HepG2 (cell line): ENCODE results near the gene IL1B. TPM values are rescaled to one million over a fixed set of nuclear protein-coding genes. Genes with fewer than 3 reads are reported as not detected.

ENCODE experiments used
- ATF7-NPFF ChIP-seq: sonication (generic); formaldehyde crosslinking; IDR thresholded peaks from 2 replicates; pipeline ENCODE4 v1.8.1; 2023; ENCODE audit warnings: mild to moderate bottlenecking, low read depth, missing genetic modification reagents, moderate library complexity
- BRD4 ChIP-seq: sonication (generic); formaldehyde crosslinking; IDR thresholded peaks from 2 replicates; pipeline ENCODE4 v1.4.0; 2020; ENCODE audit warnings: missing genetic modification reagents
- DNMT1 ChIP-seq: sonication (generic); formaldehyde crosslinking; IDR thresholded peaks from 2 replicates; pipeline ENCODE4 v1.5.1; 2020; ENCODE audit warnings: mild to moderate bottlenecking, missing genetic modification reagents
- IKZF1 ChIP-seq: fragments of 450-650 bp; IDR thresholded peaks from 2 replicates; pipeline ENCODE4 v1.7.1; 2016
- IRF2 ChIP-seq: IDR thresholded peaks from 2 replicates; pipeline ENCODE4 v1.6.1; 2018; ENCODE audit warnings: missing genetic modification reagents, missing compliant biosample characterization
- ISL2 ChIP-seq: sonication (generic); formaldehyde crosslinking; IDR thresholded peaks from 2 replicates; pipeline ENCODE4 v1.5.0; 2020; ENCODE audit warnings: missing genetic modification reagents
- JUND ChIP-seq: sonication (generic); formaldehyde crosslinking; IDR thresholded peaks from 2 replicates; pipeline ENCODE4 v1.8.0; 2022; ENCODE audit warnings: mild to moderate bottlenecking, missing genetic modification reagents
- PATZ1 ChIP-seq: sonication (generic); formaldehyde crosslinking; IDR thresholded peaks from 2 replicates; pipeline ENCODE4 v1.4.0; 2020; ENCODE audit warnings: missing genetic modification reagents
- SRF ChIP-seq: IDR thresholded peaks from 2 replicates; pipeline ENCODE4 v1.6.1; 2011; ENCODE audit warnings: mild to moderate bottlenecking, low read depth, low read length, moderate library complexity
- TERF1 ChIP-seq: sonication (generic); formaldehyde crosslinking; IDR thresholded peaks from 2 replicates; pipeline ENCODE4 v1.8.0; 2022; ENCODE audit warnings: mild to moderate bottlenecking, missing genetic modification reagents, moderate library complexity
- ZNF496 ChIP-seq: sonication (generic); formaldehyde crosslinking; IDR thresholded peaks from 2 replicates; pipeline ENCODE4 v1.8.1; 2023; ENCODE audit warnings: mild to moderate bottlenecking, moderate library complexity, missing genetic modification reagents; ENCODE audit not compliant: insufficient replicate concordance
- ZNF644 ChIP-seq: IDR thresholded peaks from 2 replicates; pipeline ENCODE4 v1.6.1; 2016; ENCODE audit warnings: low read depth
- polyA plus RNA-seq, 8 experiments: library from polyadenylated mRNA; depleted of rRNA in 3 of 8; stranded (reverse) in 7 of 8; unstranded in 1 of 8; fragments of >200 nt; fragmentation: Illumina TruSeq in 4 of 8; extraction: Trizol in 4 of 8; gene quantifications; 2 replicates each; pipeline versions ENCODE4 v1.2.1 to v1.2.3, GENCODE V29; 2011 to 2016; ENCODE audit warnings: low read depth in 4 of 8, missing spikeins in 1 of 8, mixed read lengths in 1 of 8; ENCODE audit not compliant: insufficient read depth in 1 of 8
- total RNA-seq, 5 experiments: library from RNA; depleted of rRNA; stranded (reverse); fragments of >200 nt; fragmentation: Illumina TruSeq; extraction: Trizol; gene quantifications; 2 replicates each; pipeline ENCODE4 v1.2.3, GENCODE V29; 2016; ENCODE audit warnings: low read depth in 1 of 5

The IL1B gene
- total and polyA plus RNA-seq, 2 of the 13 experiments (the other 11 are each of a cell fraction or from before 2014, with no cell fraction given), result 0.18 TPM; not detected in 1

- peak; percentile 32; the same call in 1 of the 2 replicates for TF ChIP-seq PATZ1 (CRISPR knock-in tag)
- no peak for TF ChIP-seq IKZF1
- no peak for TF ChIP-seq ZNF644
- no peak for TF ChIP-seq SRF
- no peak for TF ChIP-seq ZNF496 (CRISPR knock-in tag)
- TF ChIP-seq ISL2 (CRISPR knock-in tag), result no peak
- TF ChIP-seq ATF7-NPFF (CRISPR knock-in tag), result no peak
- peak; percentile 58; the same call in 1 of the 2 replicates for TF ChIP-seq IRF2 (CRISPR knock-in tag)
- no peak for TF ChIP-seq JUND (CRISPR knock-in tag)
- TF ChIP-seq DNMT1 (CRISPR knock-in tag), result no peak
- TF ChIP-seq TERF1 (CRISPR knock-in tag), result no peak
- no peak for TF ChIP-seq BRD4 (CRISPR knock-in tag)
Measured at GRCh38 chr2:112884869-112885505, 48.4 kb upstream of the IL1B start (continued).
